B cell (primary cell): Measurements from ENCODE around the gene ATP13A1. TPM values are rescaled to one million over a fixed set of nuclear protein-coding genes. Genes with fewer than 3 reads are reported as not detected.

Experiments
- ATAC-seq: fragments of 200-7000 bp; cut with Tn5 transposase; one replicate; pipeline ENCODE4 v1.10.0; 2021; ENCODE audit warnings: low read depth, mild to moderate bottlenecking, moderate number of reproducible peaks, moderate library complexity
- CTCF ChIA-PET: fragments of 350-600 bp; sonication (Branson Sonifier 250); formaldehyde crosslinking; loops from one replicate; lab custom pipeline; 2021; ENCODE audit warnings: antibody characterized with exemption, inconsistent platforms; lab: Charles Lee
- POLR2A ChIA-PET: fragments of 350-600 bp; sonication (Branson Sonifier 250); formaldehyde crosslinking; loops from one replicate; lab custom pipeline; 2021; ENCODE audit warnings: antibody characterized with exemption; lab: Charles Lee
- DNase-seq: peaks from one replicate; pipeline ENCODE4 v3.0.0; 2013
- H2AFZ ChIP-seq: 2 replicates; pipeline ENCODE4 v1.6.1; 2012; ENCODE audit warnings: mild to moderate bottlenecking, low read depth, low read length; ENCODE audit not compliant: insufficient read depth, poor library complexity, severe bottlenecking
- H3K27ac ChIP-seq, 2 donors: 1 replicate in 1 of 2; 2 replicates in 1 of 2; pipeline ENCODE4 v1.5.1; 2012 to 2013; ENCODE audit warnings: low read length in 2 of 2, mild to moderate bottlenecking in 2 of 2, moderate library complexity in 1 of 2
- H3K27me3 ChIP-seq, 4 experiments: fragments of 200-600 bp in 1 of 4; sonication (generic) in 1 of 4; replicated peaks in 1 of 4; 1 replicate in 2 of 4; 2 replicates in 2 of 4; pipeline versions ENCODE4 v1.6.1 to v1.7.0; 2013 to 2016; ENCODE audit warnings: low read length in 3 of 4, mild to moderate bottlenecking in 2 of 4, mixed read lengths in 1 of 4, moderate library complexity in 1 of 4; ENCODE audit not compliant: insufficient read depth in 4 of 4, control insufficient read depth in 3 of 4; ENCODE audit errors: control extremely low read depth in 1 of 4
- H3K36me3 ChIP-seq, 2 experiments: replicated peaks in 1 of 2; 1 replicate in 1 of 2; 2 replicates in 1 of 2; pipeline versions ENCODE4 v1.6.1 to v1.7.1; 2013; ENCODE audit warnings: low read length in 1 of 2; ENCODE audit not compliant: insufficient read depth in 2 of 2, control insufficient read depth in 1 of 2; ENCODE audit errors: control extremely low read depth in 1 of 2, extremely low read depth in 1 of 2
- H3K4me1 ChIP-seq, 2 donors: fragments of 200-600 bp in 1 of 2; sonication (generic) in 1 of 2; 1 replicate in 1 of 2; 2 replicates in 1 of 2; pipeline versions ENCODE4 v1.5.1 to v1.6.1; 2013 to 2017; ENCODE audit warnings: low read length in 2 of 2; ENCODE audit not compliant: control insufficient read depth in 2 of 2, insufficient read depth in 2 of 2
- H3K4me2 ChIP-seq: replicated peaks from 2 replicates; pipeline ENCODE3; 2012; ENCODE audit warnings: mild to moderate bottlenecking, low read depth, low read length; ENCODE audit not compliant: poor library complexity, severe bottlenecking
- H3K4me3 ChIP-seq, 5 experiments: fragments of 200-600 bp in 1 of 5; sonication (generic) in 1 of 5; 1 replicate in 3 of 5; 2 replicates in 2 of 5; pipeline versions ENCODE4 v1.5.1 to v1.7.0; 2011 to 2016; ENCODE audit warnings: low read length in 4 of 5, mild to moderate bottlenecking in 4 of 5, low read depth in 2 of 5, control low read depth in 1 of 5, moderate library complexity in 1 of 5; ENCODE audit not compliant: insufficient read depth in 1 of 5; ENCODE audit errors: control extremely low read depth in 1 of 5, extremely low read depth in 1 of 5
- H3K79me2 ChIP-seq: fragments of 200-600 bp; sonication (generic); one replicate; pipeline ENCODE4 v1.6.0; 2016; ENCODE audit warnings: low read length; ENCODE audit not compliant: control insufficient read depth, insufficient read depth
- H3K9ac ChIP-seq: fragments of 200-600 bp; sonication (generic); 2 replicates; pipeline ENCODE4 v1.6.1; 2017; ENCODE audit warnings: mild to moderate bottlenecking, low read length, moderate library complexity
- H3K9me3 ChIP-seq, 3 donors: one replicate each; pipeline versions ENCODE4 v1.6.1 to v1.7.1; 2013; ENCODE audit warnings: low read length in 2 of 3; ENCODE audit not compliant: control insufficient read depth in 2 of 3, insufficient read depth in 1 of 3; ENCODE audit errors: control extremely low read depth in 1 of 3
- H4K20me1 ChIP-seq: 2 replicates; pipeline ENCODE4 v1.6.0; 2012; ENCODE audit warnings: mild to moderate bottlenecking, low read length; ENCODE audit not compliant: insufficient read depth, control insufficient read depth, poor library complexity, severe bottlenecking
- H3K27ac Mint-ChIP-seq: one replicate; pipeline ENCODE4 v1.8.0; 2021; ENCODE audit warnings: mixed read lengths
- H3K27me3 Mint-ChIP-seq: one replicate; pipeline ENCODE4 v1.8.0; 2021; ENCODE audit warnings: mixed read lengths
- H3K4me1 Mint-ChIP-seq: one replicate; pipeline ENCODE4 v1.8.0; 2021; ENCODE audit warnings: mixed read lengths
- H3K4me3 Mint-ChIP-seq: one replicate; pipeline ENCODE4 v1.8.0; 2021; ENCODE audit warnings: mixed read lengths
- H3K9me3 Mint-ChIP-seq: one replicate; pipeline ENCODE4 v1.8.0; 2022; ENCODE audit warnings: mixed read lengths; ENCODE audit not compliant: insufficient read depth
- CTCF ChIP-seq: fragments of 200-600 bp; IDR thresholded peaks from one replicate; pipeline ENCODE4 v1.8.0; 2022; ENCODE audit warnings: antibody characterized with exemption, mild to moderate bottlenecking
- EZH2 ChIP-seq: IDR thresholded peaks from 2 replicates; pipeline ENCODE4 v1.6.1; 2012; ENCODE audit warnings: borderline replicate concordance, low read depth, mild to moderate bottlenecking, moderate library complexity, low read length; ENCODE audit not compliant: insufficient read depth, poor library complexity, severe bottlenecking
- WGBS: methylation state at CpG from one replicate; pipeline ENCODE4 v1.1.5; 2013; ENCODE audit warnings: missing lambda C conversion rate; ENCODE audit not compliant: insufficient coverage; 5-methylcytosine and 5-hydroxymethylcytosine counted together
- intact Hi-C: fragments of 100-400 bp; cut with micrococcal nuclease; formaldehyde crosslinking; loops from one replicate; pipeline ENCODE4 v1.10.0; 2022
- polyA plus RNA-seq: library from polyadenylated mRNA; depleted of rRNA; stranded (reverse); fragments of >200 nt; gene quantifications from 2 replicates; pipeline ENCODE4 v1.2.3, GENCODE V29; 2012
- total RNA-seq, 2 donors: library from RNA; stranded (reverse); fragments of 120-200 nt in 1 of 2; gene quantifications; 1 replicate in 1 of 2; 2 replicates in 1 of 2; pipeline versions ENCODE4 v1.2.3 to v1.2.4, GENCODE V29; 2013 to 2022

The ATP13A1 gene
- total and polyA plus RNA-seq, 2 donors (not counting 1 experiment from before 2014, with no cell fraction given), result 156 to 277 TPM

DNA sequence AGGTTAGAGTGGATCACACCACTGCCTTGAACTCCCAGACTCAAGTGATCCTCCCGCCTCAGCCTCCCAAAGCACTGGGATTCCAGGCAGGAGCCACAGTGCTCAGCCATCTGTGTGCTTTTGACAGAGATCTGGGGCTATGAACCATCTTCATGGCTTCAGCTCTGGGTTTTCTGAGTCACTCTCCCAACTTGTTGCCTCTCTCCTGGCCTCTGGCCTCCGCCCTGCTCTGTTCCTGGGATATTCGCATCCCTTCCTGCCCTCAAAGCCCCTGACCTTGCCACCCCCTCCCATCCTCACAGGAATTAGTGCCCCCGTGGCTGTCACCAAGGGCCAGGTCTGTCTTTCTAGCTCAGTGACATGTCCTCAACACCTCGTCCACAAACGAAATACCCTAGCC is 14.3 kb downstream of the ATP13A1 start:
- Histone ChIP-seq H4K20me1 (peaks cover 9% of the 10 kb centered on the region), H3K4me1 (peaks cover 2% of the 10 kb centered on the region in 2 donors), H3K27me3 (no peaks in the 10 kb centered on the region), H3K27ac (no peak overlapping the region), H3K4me3 (no peak overlapping the region), H2AFZ (no peak overlapping the region), H3K9ac (no peak overlapping the region), H3K9me3 (no peaks in the 10 kb centered on the region), H3K79me2 (peaks cover 13% of the 10 kb centered on the region), H3K36me3 (peaks cover 0 to 86% of the 10 kb centered on the region in 2 experiments), H3K4me2 (no peak overlapping the region)
- H3K4me3 Mint-ChIP-seq, result no peak overlapping the region
- no peak overlapping the region for H3K27ac Mint-ChIP-seq
- POLR2A ChIA-PET, result interaction anchor here (0.6 kb wide), 1 partner anchor 17 kb away, joined by 5 read pairs; no protein-coding TSS in a partner anchor
- intact Hi-C loops, result no loop called here
- WGBS, result 96% methylated on average over 6 of the region's 6 CpGs
- TF ChIP-seq CTCF (no peak), EZH2 (no peak)
- CTCF ChIA-PET, result interaction anchor here (0.7 to 1.4 kb wide), 3 partner anchors 116 to 456 kb away, joined by 3 to 4 read pairs (median 4); no protein-coding TSS in a partner anchor
- ATAC-seq (no peak), DNase-seq (no peak)
- no peaks in the 10 kb centered on the region for H3K9me3 Mint-ChIP-seq
- H3K27me3 Mint-ChIP-seq, result no peaks in the 10 kb centered on the region
- no peaks in the 10 kb centered on the region for H3K4me1 Mint-ChIP-seq

DNA sequence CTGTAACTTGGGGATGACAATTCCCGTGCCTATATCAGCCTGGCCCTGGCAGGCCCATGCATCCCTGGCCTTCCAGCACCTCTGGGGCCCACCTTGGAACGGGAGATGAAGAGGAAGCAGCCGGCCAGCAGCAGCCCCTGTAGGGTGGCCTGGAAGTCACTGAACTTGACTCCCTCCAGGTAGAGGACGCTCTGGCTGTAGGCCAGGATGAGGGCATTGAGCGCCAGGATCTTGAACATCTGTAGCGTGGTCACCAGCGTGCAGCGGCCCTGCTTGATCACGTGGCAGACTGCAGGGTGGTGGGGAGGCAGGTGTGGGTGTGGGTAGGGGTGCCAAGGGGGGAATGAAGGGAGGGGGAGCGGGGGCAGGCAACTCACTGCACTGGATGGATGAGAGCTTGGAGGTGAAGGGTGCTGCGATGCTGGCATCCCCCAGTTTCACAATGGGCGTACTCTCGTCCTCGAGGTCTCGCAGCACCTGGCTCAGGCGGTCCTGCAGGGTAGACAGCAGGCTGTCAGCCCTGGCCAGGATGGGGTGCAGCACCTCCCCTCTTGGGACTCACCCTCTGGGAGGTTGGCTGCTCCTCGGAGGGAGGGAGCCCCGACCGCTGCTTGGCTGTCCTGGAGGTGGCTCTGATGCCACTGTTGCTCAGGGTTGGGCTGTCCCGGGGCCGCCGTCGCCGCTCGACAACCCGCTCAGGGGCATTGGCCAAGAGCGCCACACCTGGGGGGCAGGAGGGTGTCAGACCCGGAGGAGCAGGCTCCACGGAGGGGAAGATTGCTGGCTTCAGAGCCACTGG is 16.2 kb downstream of the ATP13A1 start:
- Histone ChIP-seq H3K9me3 (no peaks in the 10 kb centered on the region), H2AFZ (no peak overlapping the region), H3K9ac (no peak overlapping the region), H3K79me2 (peaks cover 17% of the 10 kb centered on the region), H3K4me3 (no peak overlapping the region), H3K4me2 (no peak overlapping the region), H3K27ac (no peak overlapping the region), H3K4me1 (peaks cover 10 to 13% of the 10 kb centered on the region in 2 donors), H3K36me3 (peaks cover 0 to 68% of the 10 kb centered on the region in 2 experiments), H3K27me3 (no peaks in the 10 kb centered on the region), H4K20me1 (peaks cover 8% of the 10 kb centered on the region)
- DNase-seq (no peak), ATAC-seq (no peak)
- intact Hi-C loops, result no loop called here
- CTCF ChIA-PET, result no interaction called here
- peaks cover 13% of the 10 kb centered on the region for H3K4me1 Mint-ChIP-seq
- H3K9me3 Mint-ChIP-seq, result no peaks in the 10 kb centered on the region
- H3K4me3 Mint-ChIP-seq, result no peak overlapping the region
- no peaks in the 10 kb centered on the region for H3K27me3 Mint-ChIP-seq
- POLR2A ChIA-PET, result interaction anchor here (0.7 kb wide), 1 partner anchor 20 kb away, joined by 16 read pairs; no protein-coding TSS in a partner anchor
- 94% methylated on average over 28 of the region's 29 CpGs for WGBS
- no peak overlapping the region for H3K27ac Mint-ChIP-seq
- no peak for TF ChIP-seq CTCF
- no peak for TF ChIP-seq EZH2
